ENCODE measurements around the gene NF2.

Gene NF2

DNA sequence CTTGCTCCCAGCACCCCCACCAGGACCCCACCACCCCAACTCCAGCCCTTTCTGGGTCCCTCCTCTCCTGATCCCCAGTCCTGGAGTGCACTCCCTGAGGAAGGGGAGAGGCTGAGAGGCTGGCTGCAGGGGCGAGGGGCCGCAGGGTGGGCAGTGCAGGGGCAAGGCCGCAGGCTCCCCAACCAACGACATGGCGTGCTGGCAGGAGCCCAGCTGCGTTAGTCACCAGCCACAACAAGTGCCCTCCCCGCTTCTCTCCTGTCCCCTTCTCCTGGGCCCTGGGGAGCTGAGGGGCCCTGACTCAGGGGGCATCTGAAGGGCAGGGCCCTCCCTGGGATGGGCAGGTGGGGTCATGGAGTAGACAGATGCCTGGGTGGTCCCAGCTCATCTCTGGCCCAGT, 118.7 kb downstream of the NF2 start:
- TF ChIP-seq, protein P1, sequence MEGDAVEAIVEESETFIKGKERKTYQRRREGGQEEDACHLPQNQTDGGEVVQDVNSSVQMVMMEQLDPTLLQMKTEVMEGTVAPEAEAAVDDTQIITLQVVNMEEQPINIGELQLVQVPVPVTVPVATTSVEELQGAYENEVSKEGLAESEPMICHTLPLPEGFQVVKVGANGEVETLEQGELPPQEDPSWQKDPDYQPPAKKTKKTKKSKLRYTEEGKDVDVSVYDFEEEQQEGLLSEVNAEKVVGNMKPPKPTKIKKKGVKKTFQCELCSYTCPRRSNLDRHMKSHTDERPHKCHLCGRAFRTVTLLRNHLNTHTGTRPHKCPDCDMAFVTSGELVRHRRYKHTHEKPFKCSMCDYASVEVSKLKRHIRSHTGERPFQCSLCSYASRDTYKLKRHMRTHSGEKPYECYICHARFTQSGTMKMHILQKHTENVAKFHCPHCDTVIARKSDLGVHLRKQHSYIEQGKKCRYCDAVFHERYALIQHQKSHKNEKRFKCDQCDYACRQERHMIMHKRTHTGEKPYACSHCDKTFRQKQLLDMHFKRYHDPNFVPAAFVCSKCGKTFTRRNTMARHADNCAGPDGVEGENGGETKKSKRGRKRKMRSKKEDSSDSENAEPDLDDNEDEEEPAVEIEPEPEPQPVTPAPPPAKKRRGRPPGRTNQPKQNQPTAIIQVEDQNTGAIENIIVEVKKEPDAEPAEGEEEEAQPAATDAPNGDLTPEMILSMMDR (IDR thresholded peaks at IDR 0.05; ENCODE audit: borderline replicate concordance, insufficient read depth, low read depth, low read length), result no peak
- no peak overlapping the region for H3K4me3 ChIP-seq (ENCODE audit: low read depth, low read length)

DNA sequence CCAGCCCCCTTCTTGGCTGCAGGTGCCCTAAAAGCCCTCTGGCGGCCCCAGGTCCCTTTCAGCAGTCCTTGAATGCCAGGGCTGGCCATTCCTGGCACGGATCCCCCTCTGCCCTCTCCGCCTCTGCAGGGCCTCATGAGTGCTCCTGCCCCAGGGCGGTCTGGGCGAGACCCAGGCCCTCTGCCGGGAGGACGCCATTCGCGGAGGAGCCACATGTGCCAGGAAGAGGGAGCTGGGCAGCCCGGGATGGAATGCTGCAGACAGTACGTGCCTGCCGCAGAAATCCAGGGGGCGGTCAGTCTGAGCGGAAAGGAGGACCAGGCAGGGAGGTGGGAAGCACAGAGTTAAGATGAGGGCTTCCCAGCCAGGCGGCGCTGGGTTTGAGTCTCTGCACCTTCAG, 119.2 kb downstream of the NF2 start:
- H3K4me3 ChIP-seq (ENCODE audit: low read depth, low read length), result no peak overlapping the region
- TF ChIP-seq, protein P1 (IDR thresholded peaks at IDR 0.05; ENCODE audit: borderline replicate concordance, insufficient read depth, low read depth, low read length), result no peak

DNA sequence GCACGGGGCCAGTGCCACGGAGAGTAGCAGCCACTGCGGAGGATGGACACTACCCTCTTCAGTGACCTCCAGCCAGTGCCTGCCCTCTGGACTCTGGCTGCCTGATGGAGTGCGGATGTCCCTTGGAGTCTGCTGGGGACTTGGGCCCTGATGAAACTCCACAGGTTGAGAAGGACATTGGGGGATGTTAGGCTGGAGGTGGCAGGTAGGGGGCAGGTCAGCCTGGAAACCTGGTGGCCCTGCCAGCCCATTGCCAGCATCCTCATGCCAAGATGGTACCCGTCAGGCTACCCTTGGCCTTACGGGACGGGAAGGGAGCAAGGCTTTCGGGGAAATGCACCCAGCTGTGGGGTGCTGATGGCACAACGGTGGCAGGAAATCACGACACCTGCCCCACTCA, 120.3 kb downstream of the NF2 start:
- H3K4me3 ChIP-seq (ENCODE audit: low read depth, low read length), result no peak overlapping the region
- TF ChIP-seq, protein P1 (IDR thresholded peaks at IDR 0.05; ENCODE audit: borderline replicate concordance, insufficient read depth, low read depth, low read length), result no peak

DNA sequence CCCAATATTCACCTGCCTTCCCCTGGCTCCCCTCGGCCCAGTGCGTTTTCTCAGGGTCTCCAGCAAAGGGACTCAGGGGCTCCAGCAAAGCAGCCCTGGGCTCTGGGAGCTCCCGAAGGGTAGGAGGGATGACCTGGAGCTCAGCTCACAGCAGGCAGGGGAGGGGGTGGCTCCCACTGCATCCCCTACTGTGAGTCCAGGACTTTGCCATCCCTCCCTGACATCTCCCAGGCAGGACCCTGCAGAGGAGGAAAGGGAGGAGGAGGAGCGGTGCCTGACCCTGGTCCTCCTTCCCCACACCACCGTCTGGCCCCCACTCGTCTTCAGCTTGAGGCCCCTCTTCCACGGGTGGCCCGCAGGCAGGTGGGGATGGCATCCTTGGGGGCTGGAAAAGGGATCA, 121.4 kb downstream of the NF2 start:
- H3K4me3 ChIP-seq (ENCODE audit: low read depth, low read length), result no peak overlapping the region
- TF ChIP-seq, protein P1 (IDR thresholded peaks at IDR 0.05; ENCODE audit: borderline replicate concordance, insufficient read depth, low read depth, low read length), result no peak

DNA sequence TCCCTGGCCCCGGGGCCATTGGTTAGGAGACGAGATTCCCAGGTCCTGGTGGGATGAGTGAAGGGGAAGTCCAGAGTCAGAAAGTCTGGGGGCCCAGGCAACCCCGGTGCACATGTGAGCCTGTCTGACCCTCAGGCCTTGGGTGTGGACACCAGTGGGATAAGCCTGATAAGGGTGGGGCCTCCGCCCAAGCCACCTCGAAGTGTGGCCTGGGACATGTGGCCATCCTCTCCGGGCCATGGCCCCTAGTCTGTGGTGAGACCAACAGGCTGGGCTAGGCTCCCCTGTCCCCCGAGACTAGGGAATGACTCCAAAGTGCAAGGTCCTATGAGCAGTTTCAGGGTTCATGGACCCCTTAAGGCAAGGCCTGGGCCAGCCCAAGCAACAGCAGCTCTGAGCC, 122.7 kb downstream of the NF2 start:
- TF ChIP-seq, protein P1 (IDR thresholded peaks at IDR 0.05; ENCODE audit: borderline replicate concordance, insufficient read depth, low read depth, low read length), result no peak
- H3K4me3 ChIP-seq (ENCODE audit: low read depth, low read length), result no peak overlapping the region

DNA sequence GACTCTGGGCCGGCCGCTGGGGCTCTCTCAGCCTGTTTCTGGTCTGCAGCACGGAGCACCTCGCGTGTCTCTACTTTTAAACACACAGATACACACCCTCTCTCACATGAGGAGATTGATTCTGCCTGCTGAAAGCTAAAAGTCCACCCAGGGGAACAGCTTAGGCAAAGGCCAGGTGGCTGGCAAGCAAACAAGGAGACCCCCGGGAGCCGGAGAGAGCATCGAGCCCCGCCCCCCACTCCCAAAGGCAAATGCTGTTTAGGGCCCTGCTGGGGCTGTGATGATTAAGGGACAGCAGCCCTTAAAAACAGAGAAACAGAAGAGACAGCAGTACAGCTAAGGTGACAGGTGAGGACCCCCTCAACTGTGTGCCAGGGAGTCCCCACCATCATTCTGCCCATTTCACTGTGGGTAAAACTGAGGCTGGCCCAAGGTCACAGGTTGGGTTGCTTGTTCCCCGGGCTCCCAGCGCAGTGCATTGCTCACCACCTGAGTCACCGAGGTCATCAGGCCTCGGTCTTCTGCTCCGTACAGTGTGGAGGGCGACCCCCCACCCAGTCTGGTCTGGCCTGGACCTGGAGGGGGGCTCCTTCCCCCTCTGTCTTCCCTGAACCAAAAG, 123.2 kb downstream of the NF2 start:
- TF ChIP-seq, protein P1 (IDR thresholded peaks at IDR 0.05; ENCODE audit: borderline replicate concordance, insufficient read depth, low read depth, low read length), result no peak

DNA sequence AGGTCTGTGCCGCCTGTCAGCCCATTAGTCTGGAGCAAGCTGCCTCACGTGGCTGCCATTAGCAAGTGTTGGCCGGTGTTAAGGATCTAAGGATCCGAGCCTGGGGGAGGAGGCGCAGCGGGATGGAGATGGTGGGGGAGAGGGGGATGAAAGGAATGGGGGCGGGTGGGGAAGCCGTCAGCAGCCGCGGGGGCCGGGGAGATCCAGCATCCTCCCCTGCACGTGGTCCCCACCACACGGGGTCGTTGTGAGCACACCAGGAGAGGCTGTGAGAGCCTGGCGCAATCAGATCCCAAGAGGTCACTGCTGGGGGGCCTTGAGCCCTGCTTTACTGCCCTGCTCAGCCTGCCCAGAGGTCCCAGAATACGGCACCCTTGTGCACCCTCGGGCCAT, 123.7 kb downstream of the NF2 start:
- TF ChIP-seq, protein P1 (IDR thresholded peaks at IDR 0.05; ENCODE audit: borderline replicate concordance, insufficient read depth, low read depth, low read length), result peak; percentile 56
- H3K4me3 ChIP-seq (ENCODE audit: low read depth, low read length), result no peak overlapping the region

More for the DNA sequence above, 123.2 kb downstream of the NF2 start:
- H3K4me3 ChIP-seq (ENCODE audit: low read depth, low read length), result no peak overlapping the region
